ENCODE measurements around the gene ARHGAP26. TPM values are rescaled to one million over a fixed set of nuclear protein-coding genes. Genes with fewer than 3 reads are reported as not detected.

Gene ARHGAP26
- total RNA-seq, 4 donors from 2014 or later = 61.0 to 76.7 (median 61.2) TPM

DNA sequence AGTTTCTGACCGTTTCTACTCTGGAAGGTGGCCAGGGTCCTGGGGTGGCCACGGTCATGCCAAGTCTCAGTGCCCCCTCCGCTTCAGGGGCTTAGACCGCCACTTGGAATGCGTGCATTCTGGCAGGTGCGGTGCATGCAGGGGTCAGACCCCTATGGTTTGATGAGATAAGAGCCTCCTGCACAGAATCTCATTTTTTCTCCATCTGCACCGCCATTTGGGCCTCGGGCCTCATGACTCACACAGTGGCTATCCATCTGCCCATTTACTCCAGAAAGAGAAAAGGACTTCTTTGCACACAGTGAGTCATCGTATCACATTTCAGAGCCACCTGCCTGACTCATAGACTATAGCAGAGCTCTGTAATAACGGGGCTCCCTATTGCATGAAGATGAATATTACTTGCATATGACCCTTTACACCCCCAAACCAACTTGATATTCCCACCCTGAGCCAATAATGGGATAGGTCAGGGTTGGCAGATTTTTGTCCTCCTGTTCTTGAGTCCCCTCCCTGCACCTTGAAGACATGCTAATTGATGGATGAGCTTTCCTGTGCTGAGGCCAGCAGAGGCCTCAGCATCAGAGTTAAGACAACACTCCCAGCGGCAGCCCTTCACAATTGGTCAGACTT is 475.9 kb downstream of the ARHGAP26 start:
- no peak overlapping the region for H3K27ac ChIP-seq
- 94% methylated on average over 11 of the region's 11 CpGs; no CpG with 5 or more reads in 1 of the 2 donors for WGBS, 2 donors (ENCODE audit: low coverage in 1 of 2)
- H3K4me3 ChIP-seq = no peak overlapping the region
- no peaks in the 10 kb centered on the region for H3K9me3 ChIP-seq
- TF ChIP-seq EP300 (IDR thresholded peaks at IDR 0.05; ENCODE audit: low read depth) = no peak
- TF ChIP-seq, protein P1, sequence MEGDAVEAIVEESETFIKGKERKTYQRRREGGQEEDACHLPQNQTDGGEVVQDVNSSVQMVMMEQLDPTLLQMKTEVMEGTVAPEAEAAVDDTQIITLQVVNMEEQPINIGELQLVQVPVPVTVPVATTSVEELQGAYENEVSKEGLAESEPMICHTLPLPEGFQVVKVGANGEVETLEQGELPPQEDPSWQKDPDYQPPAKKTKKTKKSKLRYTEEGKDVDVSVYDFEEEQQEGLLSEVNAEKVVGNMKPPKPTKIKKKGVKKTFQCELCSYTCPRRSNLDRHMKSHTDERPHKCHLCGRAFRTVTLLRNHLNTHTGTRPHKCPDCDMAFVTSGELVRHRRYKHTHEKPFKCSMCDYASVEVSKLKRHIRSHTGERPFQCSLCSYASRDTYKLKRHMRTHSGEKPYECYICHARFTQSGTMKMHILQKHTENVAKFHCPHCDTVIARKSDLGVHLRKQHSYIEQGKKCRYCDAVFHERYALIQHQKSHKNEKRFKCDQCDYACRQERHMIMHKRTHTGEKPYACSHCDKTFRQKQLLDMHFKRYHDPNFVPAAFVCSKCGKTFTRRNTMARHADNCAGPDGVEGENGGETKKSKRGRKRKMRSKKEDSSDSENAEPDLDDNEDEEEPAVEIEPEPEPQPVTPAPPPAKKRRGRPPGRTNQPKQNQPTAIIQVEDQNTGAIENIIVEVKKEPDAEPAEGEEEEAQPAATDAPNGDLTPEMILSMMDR (IDR thresholded peaks at IDR 0.05) = no peak
- TF ChIP-seq POLR2AphosphoS5 (IDR thresholded peaks at IDR 0.05) = no peak
- no peak for TF ChIP-seq POLR2A (IDR thresholded peaks at IDR 0.05)
- no peak for DNase-seq
- in situ Hi-C loops (cut with MboI; ENCODE audit: low pct_ligation_motif_present in 1 of 4, low pct_unique_long_range_greater_than_20kb in 1 of 4, low sequenced_read_pairs in 3 of 4) = no loop called here
- H3K36me3 ChIP-seq = no peaks in the 10 kb centered on the region
- peaks cover 0 to 4% (median 3%) of the 10 kb centered on the region in 4 donors for H3K4me1 ChIP-seq
- no peaks in the 10 kb centered on the region for H3K27me3 ChIP-seq
- intact Hi-C loops (cut with DNase I; ENCODE audit: low total_unique reads) = no loop called here

DNA sequence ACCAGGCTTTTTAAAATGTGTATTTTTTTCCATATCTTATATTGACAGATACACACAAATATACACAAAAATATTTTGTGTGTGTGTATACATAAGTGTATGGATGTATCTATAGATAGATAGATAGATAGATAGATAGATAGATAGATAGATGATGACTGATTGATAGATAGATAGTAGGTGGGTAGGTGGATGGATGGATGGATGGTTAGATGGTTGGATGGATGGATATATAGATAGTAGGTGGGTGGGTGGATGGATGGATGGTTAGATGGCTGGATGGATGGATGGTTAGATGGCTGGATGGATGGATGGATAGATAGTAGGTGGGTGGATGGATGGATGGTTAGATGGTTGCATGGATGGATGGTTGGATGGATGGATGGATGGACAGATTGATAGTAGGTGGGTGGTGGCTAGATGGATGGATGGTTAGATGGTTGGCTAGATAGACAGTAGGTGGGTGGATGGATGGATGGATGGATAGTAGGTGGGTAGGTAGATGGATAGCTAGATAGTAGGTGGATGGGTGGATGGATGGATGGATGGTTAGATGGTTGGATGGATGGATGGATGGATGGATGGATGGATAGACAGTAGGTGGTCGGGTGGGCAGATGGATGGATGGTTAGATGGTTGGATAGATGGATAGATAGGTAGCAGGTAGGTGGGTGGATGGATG is 477.1 kb downstream of the ARHGAP26 start:
- in situ Hi-C loops (cut with MboI; ENCODE audit: low pct_ligation_motif_present in 1 of 4, low pct_unique_long_range_greater_than_20kb in 1 of 4, low sequenced_read_pairs in 3 of 4) (no loop called here), intact Hi-C loops (cut with DNase I; ENCODE audit: low total_unique reads) (no loop called here)
- H3K4me1 ChIP-seq = peaks cover 0 to 4% (median 3%) of the 10 kb centered on the region in 4 donors
- no peak overlapping the region for H3K27ac ChIP-seq
- no peaks in the 10 kb centered on the region for H3K27me3 ChIP-seq
- DNase-seq = no peak
- no peaks in the 10 kb centered on the region for H3K9me3 ChIP-seq
- WGBS, 2 donors (ENCODE audit: low coverage in 1 of 2) = 78 to 80% methylated on average over 1 of the region's 1 CpG
- no peaks in the 10 kb centered on the region for H3K36me3 ChIP-seq
- no peak for TF ChIP-seq POLR2A (IDR thresholded peaks at IDR 0.05)
- no peak for TF ChIP-seq EP300 (IDR thresholded peaks at IDR 0.05; ENCODE audit: low read depth)
- no peak overlapping the region for H3K4me3 ChIP-seq

DNA sequence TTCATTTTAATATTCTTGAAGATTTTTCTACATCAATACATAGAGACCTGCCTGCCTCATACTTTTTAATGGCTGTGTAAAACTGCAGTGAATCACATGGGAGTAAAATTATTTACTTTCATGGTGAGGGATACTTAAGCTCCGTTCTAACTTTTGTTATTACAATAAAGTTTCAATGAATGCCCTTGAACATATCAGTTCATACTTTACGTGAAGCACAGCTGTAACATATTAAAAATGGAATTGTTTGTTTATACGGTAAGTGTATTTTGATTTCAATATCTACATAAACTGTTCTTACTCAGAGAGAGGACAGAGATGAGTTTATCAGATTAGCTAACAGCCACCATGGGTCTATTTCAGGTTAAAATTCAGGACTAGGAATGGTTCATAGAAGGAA is 478.2 kb downstream of the ARHGAP26 start:
- Histone ChIP-seq H3K27me3 (no peaks in the 10 kb centered on the region), H3K36me3 (no peaks in the 10 kb centered on the region), H3K4me3 (no peak overlapping the region), H3K9me3 (no peaks in the 10 kb centered on the region), H3K27ac (no peak overlapping the region), H3K4me1 (peaks cover 0 to 4% (median 3%) of the 10 kb centered on the region in 4 donors)
- intact Hi-C loops (cut with DNase I; ENCODE audit: low total_unique reads) (no loop called here), in situ Hi-C loops (cut with MboI; ENCODE audit: low pct_ligation_motif_present in 1 of 4, low pct_unique_long_range_greater_than_20kb in 1 of 4, low sequenced_read_pairs in 3 of 4) (no loop called here)
- no peak for DNase-seq
- WGBS, 2 donors (ENCODE audit: low coverage in 1 of 2) = 75 to 90% methylated on average over 3 of the region's 3 CpGs
- TF ChIP-seq, protein P1 (IDR thresholded peaks at IDR 0.05) = no peak
- TF ChIP-seq POLR2AphosphoS5 (IDR thresholded peaks at IDR 0.05) (no peak), POLR2A (IDR thresholded peaks at IDR 0.05) (no peak), EP300 (IDR thresholded peaks at IDR 0.05; ENCODE audit: low read depth) (no peak)

DNA sequence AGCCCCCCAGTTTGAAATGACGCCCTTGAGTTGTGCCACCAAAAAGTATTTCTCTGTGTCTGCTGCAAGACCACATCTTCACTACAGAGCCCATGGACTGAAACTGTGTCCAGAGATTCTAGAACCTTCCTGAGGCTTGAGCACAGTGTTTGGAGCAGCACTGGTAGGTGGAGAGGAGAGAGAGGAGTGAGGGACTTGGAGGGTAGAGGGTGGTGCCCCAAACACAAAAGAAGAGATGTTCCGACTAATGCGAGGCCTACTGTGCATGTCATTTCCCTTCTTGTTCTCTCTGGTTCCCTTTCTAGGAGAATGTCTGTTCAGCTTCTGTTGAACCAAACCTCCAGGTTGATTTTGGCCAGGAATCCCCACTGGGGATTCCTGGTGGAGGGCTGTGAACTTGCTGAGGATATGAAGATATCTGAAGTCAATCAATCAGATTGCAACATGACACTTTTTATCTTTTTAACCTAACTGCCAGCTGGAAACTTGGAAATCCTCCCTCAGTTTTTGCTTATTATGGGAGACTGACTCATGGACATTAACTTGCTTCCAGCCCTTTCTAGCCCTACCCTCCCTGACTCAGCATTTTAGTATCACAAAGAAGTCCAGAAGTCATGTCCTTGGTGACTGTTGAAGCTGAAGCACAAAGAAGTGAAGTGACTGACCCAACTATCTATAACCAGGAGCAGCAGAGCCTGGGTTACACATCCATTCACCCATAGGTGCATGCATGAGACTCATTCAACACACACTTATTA is 478.8 kb downstream of the ARHGAP26 start:
- no peaks in the 10 kb centered on the region for H3K36me3 ChIP-seq
- H3K4me3 ChIP-seq = no peak overlapping the region
- no peak for DNase-seq
- 79 to 93% methylated on average over 2 to 3 of the region's 3 CpGs for WGBS, 2 donors (ENCODE audit: low coverage in 1 of 2)
- no peak for TF ChIP-seq POLR2AphosphoS5 (IDR thresholded peaks at IDR 0.05)
- TF ChIP-seq, protein P1 (IDR thresholded peaks at IDR 0.05) = no peak
- TF ChIP-seq EP300 (IDR thresholded peaks at IDR 0.05; ENCODE audit: low read depth) = no peak
- no peak for TF ChIP-seq POLR2A (IDR thresholded peaks at IDR 0.05)
- in situ Hi-C loops (cut with MboI; ENCODE audit: low pct_ligation_motif_present in 1 of 4, low pct_unique_long_range_greater_than_20kb in 1 of 4, low sequenced_read_pairs in 3 of 4) (no loop called here), intact Hi-C loops (cut with DNase I; ENCODE audit: low total_unique reads) (no loop called here)
- no peak overlapping the region for H3K27ac ChIP-seq
- no peaks in the 10 kb centered on the region for H3K27me3 ChIP-seq
- H3K4me1 ChIP-seq = peaks cover 0 to 4% (median 2%) of the 10 kb centered on the region in 4 donors
- H3K9me3 ChIP-seq = no peaks in the 10 kb centered on the region
